Measurements from ENCODE around the gene SHC3.

SHC3 gene

GRCh38 chr9:88991066-88992034 lies 187.3 kb downstream of the SHC3 start, which contains the start of gene S1PR3:
Gene S1PR3 (plus strand): TSS chr9:88991468. CDS start chr9:89001201, 9,733 bp downstream.
- peak; percentile 43 for DNase-seq (ENCODE audit: low spot score)
- in situ Hi-C loops (cut with MboI; ENCODE audit: low pct_unique_long_range_greater_than_20kb, low sequenced_read_pairs, unreplicated experiment) = loop anchor here (10.0 kb wide), 1 partner anchor 397 kb away; no protein-coding TSS in a partner anchor
- TF ChIP-seq, protein P1, sequence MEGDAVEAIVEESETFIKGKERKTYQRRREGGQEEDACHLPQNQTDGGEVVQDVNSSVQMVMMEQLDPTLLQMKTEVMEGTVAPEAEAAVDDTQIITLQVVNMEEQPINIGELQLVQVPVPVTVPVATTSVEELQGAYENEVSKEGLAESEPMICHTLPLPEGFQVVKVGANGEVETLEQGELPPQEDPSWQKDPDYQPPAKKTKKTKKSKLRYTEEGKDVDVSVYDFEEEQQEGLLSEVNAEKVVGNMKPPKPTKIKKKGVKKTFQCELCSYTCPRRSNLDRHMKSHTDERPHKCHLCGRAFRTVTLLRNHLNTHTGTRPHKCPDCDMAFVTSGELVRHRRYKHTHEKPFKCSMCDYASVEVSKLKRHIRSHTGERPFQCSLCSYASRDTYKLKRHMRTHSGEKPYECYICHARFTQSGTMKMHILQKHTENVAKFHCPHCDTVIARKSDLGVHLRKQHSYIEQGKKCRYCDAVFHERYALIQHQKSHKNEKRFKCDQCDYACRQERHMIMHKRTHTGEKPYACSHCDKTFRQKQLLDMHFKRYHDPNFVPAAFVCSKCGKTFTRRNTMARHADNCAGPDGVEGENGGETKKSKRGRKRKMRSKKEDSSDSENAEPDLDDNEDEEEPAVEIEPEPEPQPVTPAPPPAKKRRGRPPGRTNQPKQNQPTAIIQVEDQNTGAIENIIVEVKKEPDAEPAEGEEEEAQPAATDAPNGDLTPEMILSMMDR (IDR thresholded peaks at IDR 0.05; ENCODE audit: extremely low read depth, insufficient read depth, missing control alignments) = no peak

DNA sequence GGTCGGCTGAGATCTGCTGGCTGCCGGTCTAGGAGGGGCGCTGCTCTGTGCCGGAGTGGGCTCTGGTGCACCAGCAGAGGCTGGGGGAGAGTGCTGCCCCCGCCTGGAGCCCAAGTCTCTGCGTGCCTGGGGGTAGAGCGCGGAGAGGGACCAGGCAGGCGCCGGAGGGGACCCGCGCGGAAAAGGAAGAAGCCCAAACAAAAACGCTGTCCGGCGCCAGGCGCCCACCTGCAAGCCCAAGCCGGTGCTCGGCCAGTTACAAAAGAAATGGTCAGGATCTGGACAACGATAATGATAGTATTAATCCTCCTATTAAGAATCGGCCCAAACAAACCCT lies 187.9 kb downstream of the SHC3 start:
- DNase-seq (ENCODE audit: low spot score) = no peak
- TF ChIP-seq, protein P1 (IDR thresholded peaks at IDR 0.05; ENCODE audit: extremely low read depth, insufficient read depth, missing control alignments) = no peak
- in situ Hi-C loops (cut with MboI; ENCODE audit: low pct_unique_long_range_greater_than_20kb, low sequenced_read_pairs, unreplicated experiment) = loop anchor here (10.0 kb wide), 1 partner anchor 396 kb away; no protein-coding TSS in a partner anchor

- no peak for DNase-seq (ENCODE audit: low spot score)
- TF ChIP-seq, protein P1 (IDR thresholded peaks at IDR 0.05; ENCODE audit: extremely low read depth, insufficient read depth, missing control alignments) = no peak
- in situ Hi-C loops (cut with MboI; ENCODE audit: low pct_unique_long_range_greater_than_20kb, low sequenced_read_pairs, unreplicated experiment) = loop anchor here (10.0 kb wide), 1 partner anchor 395 kb away; no protein-coding TSS in a partner anchor
These were observed 188.4 kb downstream of the SHC3 start for GRCh38 chr9:88990041-88990728.

DNA sequence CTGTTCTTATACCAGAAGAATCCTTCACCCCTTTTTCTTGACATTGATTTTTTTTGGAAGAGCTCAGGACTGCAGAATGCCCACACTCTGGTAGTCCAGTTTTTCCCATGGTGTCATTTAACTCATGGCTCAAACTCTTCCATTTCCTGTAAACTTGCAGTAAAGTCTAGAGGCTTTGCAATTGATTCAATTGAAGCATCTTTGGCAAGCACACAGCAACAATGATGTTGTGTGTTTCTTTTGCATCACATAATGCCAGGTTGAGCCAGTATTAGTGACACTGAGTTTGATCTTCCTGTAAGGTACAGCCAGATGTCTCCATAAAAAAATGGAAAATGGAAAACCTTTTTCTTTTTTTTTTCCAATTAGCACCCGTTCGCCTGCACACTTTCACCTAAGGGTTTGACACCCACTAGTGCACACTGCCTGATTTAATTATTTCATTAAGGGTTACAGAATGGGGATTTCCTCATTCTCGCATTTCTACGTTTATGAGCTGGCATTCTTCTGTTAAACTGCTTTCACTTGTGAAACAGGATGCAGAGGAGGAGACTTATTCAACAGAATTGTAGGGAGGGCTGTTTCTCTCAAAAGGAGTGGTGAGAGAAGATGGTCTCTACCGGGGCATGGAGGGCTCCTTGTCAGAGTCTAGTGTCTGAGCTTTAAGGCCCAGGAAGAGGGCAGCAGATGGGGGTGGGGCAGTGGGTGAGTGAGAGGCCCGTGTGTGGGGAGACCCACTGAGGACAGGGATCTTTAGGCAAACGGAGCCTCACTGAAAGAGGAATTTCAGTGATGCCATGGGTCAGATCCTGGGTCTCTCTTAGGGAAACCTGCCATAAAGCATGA lies 189.6 kb downstream of the SHC3 start:
- TF ChIP-seq, protein P1 (IDR thresholded peaks at IDR 0.05; ENCODE audit: extremely low read depth, insufficient read depth, missing control alignments) = no peak
- in situ Hi-C loops (cut with MboI; ENCODE audit: low pct_unique_long_range_greater_than_20kb, low sequenced_read_pairs, unreplicated experiment) = no loop called here
- DNase-seq (ENCODE audit: low spot score) = peak; percentile 41

DNA sequence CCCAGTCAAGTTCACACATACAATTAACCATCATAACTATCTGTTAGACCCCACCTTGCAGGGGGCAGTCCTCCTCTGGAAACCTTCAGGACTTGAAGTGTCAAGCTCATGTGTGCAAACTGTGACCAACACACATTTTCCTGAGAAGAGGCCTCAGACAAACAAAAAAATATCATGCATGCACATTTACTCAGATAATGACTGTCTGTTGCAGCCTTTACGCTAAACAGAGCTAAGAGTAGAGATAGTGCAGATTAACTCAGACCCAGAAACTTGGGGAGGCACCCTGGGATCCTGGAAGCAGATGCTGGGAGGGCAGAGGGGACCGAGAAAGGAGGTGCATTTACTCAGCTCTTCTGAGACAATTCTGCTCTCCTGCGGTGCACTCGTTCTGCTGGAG lies 191.0 kb downstream of the SHC3 start:
- DNase-seq (ENCODE audit: low spot score) = no peak
- TF ChIP-seq, protein P1 (IDR thresholded peaks at IDR 0.05; ENCODE audit: extremely low read depth, insufficient read depth, missing control alignments) = no peak
- in situ Hi-C loops (cut with MboI; ENCODE audit: low pct_unique_long_range_greater_than_20kb, low sequenced_read_pairs, unreplicated experiment) = no loop called here

DNA sequence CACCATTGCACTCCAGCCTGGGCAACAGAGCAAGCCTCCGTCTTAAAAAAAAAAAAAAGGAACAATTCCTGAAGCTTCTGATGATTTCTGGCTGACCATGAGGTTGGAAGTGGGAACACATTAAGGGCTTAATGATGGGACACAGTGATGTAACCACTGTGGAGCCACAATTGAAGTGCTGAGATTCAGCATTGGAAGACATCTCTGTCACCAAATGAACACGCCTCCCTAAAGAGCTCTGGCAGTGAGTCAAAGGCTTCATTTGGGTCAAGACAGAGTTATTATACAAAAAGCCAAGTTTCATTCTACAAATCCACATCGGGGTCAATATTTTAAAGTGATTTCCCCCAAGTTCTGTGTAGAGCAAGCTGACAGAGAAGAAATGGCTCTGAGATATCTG lies 191.8 kb downstream of the SHC3 start:
- DNase-seq (ENCODE audit: low spot score) = no peak
- TF ChIP-seq, protein P1 (IDR thresholded peaks at IDR 0.05; ENCODE audit: extremely low read depth, insufficient read depth, missing control alignments) = no peak
- in situ Hi-C loops (cut with MboI; ENCODE audit: low pct_unique_long_range_greater_than_20kb, low sequenced_read_pairs, unreplicated experiment) = no loop called here

All from GM13977 (cell line).